HG03064 (cell line): ENCODE data around the gene METTL27.
"Not testable (repeated sequence)": the region's sequence is repeated elsewhere in the genome, so short reads cannot be mapped to it uniquely, and the experiment has no call there.

Experiments used
- ATAC-seq: cut with Tn5 transposase; IDR thresholded peaks from one replicate; pipeline ENCODE4 v1.9.1; 2021; ENCODE audit warnings: low read depth; ENCODE audit not compliant: unreplicated experiment

Gene METTL27

GRCh38 chr7:73839743-73840714 lies 2.3 kb downstream of the METTL27 start:
- no peak for ATAC-seq

GRCh38 chr7:73839290-73839689 lies 3.0 kb downstream of the METTL27 start:
- no peak for ATAC-seq

DNA sequence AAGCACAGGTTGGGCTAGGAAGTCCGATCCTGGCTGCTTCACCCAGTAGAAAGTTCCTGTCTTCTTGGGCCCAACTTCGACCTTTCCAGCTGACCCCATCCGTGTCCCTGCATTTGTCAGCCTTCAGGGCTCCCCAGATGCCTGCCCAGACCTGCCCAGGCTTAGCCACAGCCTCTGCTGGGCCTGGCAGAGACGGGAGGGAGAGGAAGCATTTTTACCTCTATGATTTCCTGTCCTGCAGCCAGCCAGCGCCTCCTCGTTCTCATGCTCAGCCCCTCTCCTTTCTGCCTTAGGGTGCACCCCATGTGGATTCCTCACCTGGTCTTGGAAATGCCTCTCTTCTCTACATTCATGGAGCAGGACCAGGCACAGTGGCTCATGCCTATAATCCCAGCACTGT lies 3.7 kb downstream of the METTL27 start:
- no peak for ATAC-seq

GRCh38 chr7:73837167-73837566 lies 5.1 kb downstream of the METTL27 start:
- not testable (repeated sequence) for ATAC-seq

DNA sequence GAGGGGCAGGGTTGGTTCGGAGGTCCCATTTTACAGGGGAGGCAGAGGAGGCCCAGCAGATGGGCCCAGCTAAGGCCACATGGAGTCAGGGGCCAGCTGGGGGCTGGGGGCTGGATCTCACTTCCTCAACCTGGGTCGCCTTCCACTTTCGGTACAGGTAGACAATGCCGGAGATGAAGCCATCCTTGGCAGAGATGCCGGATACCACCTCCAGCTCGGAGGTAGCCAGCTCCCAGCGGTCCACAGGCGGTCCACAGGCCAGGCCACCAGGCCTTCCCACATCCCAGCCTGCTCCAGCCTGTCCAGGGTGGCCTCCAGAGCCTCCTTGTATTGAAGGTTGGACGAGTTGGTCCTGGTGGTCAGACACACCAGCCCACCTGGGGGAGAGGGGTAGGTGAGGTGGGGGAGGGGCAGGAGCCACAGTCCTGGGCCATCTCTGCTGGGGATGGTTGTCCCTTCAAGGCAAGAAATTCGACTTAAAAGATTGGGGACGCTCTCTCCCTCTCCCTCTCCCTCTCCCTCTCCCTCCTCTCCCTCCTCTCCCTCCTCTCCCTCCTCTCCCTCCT lies 7.6 kb downstream of the METTL27 start:
- no peak for ATAC-seq

DNA sequence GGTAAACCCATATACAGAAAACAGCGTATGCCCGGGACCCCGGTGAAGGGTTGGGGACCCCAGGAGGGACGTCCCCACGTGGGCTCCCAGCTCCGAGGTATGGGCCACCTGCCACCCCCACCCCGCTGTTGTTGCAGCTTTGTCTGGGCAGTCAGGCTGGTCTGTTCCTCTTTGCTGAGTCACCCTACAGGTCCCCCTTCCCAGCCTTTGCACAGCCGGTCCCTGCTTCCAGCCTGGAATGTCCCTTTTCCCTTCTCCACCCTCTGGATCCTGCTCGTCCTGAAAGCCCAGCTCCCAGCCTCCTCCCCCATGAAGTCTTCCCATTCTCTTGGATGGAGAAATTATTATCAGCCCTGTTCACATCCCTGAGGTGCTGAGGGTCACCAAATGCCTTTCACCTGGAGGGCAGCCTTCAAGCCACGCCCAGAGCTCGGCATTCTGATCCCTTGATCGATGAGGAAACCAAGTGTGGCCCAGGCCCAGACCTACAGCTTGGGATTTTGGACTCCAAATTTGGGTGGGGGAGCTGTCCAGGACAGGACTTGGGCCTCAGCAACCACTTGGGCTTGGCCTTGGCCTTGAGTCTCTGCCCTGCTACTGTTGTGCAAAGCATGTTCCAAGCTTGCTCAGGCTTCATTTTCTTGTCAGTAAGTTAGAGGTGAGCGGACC lies 8.9 kb downstream of the METTL27 start:
- ATAC-seq = no peak

GRCh38 chr7:73832806-73833205 lies 9.5 kb downstream of the METTL27 start:
- no peak for ATAC-seq

DNA sequence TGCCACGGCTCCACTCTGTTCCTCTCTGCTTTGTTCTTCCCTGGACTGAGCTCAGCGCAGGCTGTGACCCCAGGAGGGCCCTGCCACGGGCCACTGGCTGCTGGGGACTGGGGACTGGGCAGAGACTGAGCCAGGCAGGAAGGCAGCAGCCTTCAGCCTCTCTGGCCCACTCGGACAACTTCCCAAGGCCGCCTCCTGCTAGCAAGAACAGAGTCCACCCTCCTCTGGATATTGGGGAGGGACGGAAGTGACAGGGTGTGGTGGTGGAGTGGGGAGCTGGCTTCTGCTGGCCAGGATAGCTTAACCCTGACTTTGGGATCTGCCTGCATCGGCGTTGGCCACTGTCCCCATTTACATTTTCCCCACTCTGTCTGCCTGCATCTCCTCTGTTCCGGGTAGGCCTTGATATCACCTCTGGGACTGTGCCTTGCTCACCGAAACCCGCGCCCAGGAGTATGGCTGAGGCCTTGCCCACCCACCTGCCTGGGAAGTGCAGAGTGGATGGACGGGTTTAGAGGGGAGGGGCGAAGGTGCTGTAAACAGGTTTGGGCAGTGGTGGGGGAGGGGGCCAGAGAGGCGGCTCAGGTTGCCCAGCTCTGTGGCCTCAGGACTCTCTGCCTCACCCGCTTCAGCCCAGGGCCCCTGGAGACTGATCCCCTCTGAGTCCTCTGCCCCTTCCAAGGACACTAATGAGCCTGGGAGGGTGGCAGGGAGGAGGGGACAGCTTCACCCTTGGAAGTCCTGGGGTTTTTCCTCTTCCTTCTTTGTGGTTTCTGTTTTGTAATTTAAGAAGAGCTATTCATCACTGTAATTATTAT lies 10.3 kb downstream of the METTL27 start:
- ATAC-seq = no peak

DNA sequence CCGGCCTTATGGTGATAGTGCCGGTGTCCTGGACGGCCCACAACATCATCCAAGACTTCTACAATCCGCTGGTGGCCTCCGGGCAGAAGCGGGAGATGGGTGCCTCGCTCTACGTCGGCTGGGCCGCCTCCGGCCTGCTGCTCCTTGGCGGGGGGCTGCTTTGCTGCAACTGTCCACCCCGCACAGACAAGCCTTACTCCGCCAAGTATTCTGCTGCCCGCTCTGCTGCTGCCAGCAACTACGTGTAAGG lies 10.8 kb downstream of the METTL27 start:
- ATAC-seq = no peak

DNA sequence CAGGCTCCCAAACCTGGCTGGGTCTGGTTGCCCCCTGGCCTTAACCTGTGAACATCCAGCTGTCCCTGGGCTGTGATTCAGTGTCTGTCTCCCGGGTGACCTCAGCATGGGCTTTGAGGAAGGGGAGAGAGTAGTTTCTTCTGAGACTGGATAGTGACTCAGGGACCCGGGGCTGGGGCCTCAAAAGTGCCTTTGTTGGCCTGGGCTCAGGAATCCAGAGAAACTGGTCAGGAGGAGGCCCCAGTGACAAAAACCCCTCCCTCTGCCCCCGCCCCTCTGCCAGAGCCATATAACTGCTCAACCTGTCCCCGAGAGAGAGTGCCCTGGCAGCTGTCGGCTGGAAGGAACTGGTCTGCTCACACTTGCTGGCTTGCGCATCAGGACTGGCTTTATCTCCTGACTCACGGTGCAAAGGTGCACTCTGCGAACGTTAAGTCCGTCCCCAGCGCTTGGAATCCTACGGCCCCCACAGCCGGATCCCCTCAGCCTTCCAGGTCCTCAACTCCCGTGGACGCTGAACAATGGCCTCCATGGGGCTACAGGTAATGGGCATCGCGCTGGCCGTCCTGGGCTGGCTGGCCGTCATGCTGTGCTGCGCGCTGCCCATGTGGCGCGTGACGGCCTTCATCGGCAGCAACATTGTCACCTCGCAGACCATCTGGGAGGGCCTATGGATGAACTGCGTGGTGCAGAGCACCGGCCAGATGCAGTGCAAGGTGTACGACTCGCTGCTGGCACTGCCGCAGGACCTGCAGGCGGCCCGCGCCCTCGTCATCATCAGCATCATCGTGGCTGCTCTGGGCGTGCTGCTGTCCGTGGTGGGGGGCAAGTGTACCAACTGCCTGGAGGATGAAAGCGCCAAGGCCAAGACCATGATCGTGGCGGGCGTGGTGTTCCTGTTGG lies 11.4 kb downstream of the METTL27 start, which contains the start of gene CLDN4:
CLDN4 (plus strand) TSS at position 316 of the 903 bp plus-strand sequence; CDS start at position 522, 206 bp downstream.
- no peak for ATAC-seq

DNA sequence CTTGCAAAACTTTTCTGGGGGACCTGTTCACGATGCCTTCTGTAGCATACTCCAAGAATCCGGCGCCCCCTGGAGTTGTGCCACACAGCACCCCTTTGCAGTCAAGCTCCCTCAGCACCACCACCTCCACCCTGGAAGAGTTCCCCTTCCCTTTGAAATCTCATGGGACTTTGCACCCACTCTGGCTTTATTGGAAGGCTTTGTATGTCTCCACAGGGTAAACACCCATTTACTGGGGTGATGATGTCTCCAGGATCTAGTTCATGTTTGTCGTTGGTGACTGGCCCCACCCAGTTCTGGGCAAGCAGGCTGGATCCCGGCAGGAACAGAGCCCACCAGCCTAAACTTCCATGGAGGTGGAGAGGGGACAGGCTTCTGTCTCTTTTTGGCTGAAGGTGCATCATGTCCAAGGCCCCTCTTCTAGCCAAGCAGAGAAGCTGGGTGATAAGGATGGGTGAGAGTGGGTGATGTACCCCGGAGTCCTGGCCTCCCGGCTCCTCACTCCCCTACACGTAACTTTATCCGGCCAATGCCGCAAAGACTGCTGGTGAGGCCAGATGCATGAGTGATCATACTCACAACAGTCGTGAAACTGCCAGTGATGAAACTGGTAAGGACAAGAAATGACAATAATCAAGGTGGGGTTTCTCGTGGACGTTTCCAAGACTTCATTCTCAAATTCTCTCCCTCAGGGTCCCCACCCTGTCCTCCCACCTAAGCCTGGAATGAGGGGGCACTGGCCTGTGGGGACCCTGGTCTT lies 12.2 kb downstream of the METTL27 start:
- no peak for ATAC-seq

GRCh38 chr7:73829505-73829904 lies 12.8 kb downstream of the METTL27 start:
- no peak for ATAC-seq

DNA sequence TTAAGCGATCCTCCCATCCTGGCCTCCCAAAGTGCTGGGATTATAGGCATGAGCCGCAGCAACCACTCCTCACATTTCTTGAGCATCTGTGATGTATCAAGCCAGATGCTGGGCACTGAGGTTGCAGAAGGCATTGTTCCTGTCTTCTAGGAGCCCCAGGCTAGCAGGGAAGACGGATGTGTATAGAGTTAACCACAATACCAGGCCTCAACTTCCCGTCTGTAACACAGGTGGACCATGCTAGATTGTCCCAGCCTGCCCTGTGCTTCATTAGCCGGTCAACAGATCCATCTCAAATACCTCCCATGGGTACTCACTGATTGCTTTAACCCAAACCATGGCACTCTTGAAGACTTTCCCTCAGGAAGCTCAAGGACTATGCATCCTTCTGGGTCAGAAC lies 13.3 kb downstream of the METTL27 start:
- no peak for ATAC-seq

DNA sequence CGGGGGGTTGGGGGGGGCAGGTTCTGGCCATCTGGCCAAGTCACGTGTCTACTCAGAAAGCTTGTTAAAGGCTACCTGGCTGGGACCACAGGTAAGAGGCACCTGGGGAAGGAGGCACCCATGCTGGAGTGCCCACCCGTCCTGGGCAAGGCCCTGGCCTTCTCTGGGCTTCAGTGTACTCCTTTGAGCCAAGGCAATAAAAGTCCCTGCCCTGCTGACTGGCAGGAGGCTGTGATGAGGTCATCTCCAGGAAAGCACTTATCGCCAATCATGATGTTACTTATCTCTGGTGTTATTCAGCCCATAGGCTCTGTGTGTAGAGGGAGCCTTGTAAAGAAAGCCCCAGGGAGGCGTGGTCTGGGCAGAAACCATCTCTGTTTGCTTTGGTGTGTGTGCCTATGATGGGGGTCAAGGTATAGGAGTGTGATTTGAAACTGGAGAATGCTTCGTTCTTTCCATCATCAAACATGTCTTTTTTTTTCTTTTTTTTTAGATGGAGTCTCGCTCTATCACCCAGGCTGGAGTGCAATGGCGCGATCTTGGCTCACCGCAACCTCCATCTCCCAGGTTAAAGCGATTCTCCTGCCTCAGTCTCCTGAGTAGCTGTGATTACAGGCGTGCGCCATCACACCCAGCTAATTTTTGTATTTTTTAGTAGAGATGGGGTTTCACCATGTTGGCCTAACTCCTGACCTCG lies 14.1 kb downstream of the METTL27 start:
- no peak for ATAC-seq

- no peak for ATAC-seq
These were observed 14.7 kb downstream of the METTL27 start for GRCh38 chr7:73827567-73828106.

DNA sequence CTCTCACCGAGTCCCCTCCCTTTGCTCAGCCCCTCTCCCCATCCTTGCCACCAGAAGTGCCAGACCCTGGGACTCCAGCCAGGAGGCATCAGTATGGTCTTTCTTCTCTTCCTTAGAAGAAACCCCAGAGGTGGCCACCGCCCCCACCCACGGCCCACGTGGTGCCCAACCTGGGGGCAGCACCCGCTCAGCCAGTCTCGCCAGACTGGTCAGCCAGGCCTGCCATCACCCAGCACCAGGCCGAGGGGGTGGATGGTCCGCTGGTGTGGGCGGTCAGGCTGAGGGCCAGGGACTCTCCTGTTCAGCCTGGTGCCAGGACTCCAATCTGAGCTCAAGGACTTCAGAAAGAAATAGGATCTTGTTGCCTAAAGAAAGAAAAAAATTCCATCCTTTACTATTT lies 17.3 kb downstream of the METTL27 start:
- ATAC-seq = no peak

DNA sequence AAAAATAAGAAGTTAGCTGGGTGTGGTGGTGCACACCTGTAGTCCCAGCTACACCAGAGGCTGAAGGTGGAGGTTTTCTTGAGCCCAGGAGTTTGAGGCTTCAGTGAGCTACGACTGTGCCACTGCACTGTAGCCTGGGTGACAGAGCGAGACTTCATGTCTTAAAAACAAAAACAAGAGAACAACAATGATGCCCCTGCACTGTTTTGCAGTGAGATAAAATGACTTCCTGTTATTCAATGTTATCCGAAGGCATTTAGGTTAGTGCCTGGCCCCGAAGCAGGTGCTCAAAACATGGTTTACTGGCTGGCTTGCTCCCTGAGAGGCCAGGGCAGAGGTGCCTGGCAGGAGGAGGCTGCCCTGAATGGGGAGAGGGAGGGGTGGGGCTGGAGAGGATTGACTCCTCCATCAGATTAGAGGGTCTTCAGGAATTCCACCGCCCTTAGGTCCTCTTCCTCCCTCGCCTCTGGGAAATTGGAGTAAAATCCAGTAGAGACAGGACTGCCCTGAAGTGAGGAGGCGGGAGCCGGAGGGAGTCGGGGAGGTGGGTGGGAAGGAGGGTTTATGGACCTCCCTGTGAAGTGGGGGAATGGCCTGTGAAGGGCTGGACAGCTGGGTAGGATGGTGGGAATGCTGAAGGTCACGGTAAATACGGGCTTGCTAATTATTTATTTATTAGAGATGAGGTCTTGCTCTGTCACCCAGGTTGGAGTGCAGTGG lies 18.3 kb downstream of the METTL27 start:
- no peak for ATAC-seq

- ATAC-seq = no peak
These were observed 19.1 kb downstream of the METTL27 start for GRCh38 chr7:73823257-73823656.
